Dermis microvascular lymphatic vessel endothelial cell (primary cell): ENCODE measurements around the gene RGS19. TPM values are rescaled to one million over a fixed set of nuclear protein-coding genes. Genes with fewer than 3 reads are reported as not detected.
"Not testable (repeated sequence)": the region's sequence is repeated elsewhere in the genome, so short reads cannot be mapped to it uniquely, and the experiment has no call there.

Experiments
- DNase-seq, 2 donors: peaks; one replicate each; pipeline versions ENCODE4 v3.0.0 to v3.0.0-alpha.2; 2010; ENCODE audit warnings: low read depth in 2 of 2
- total RNA-seq: library from RNA; depleted of rRNA; stranded (reverse); fragments of >200 nt; gene quantifications from 2 replicates; pipeline ENCODE4 v1.2.1, GENCODE V29; 2014

Gene RGS19, protein sequence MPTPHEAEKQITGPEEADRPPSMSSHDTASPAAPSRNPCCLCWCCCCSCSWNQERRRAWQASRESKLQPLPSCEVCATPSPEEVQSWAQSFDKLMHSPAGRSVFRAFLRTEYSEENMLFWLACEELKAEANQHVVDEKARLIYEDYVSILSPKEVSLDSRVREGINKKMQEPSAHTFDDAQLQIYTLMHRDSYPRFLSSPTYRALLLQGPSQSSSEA
- 12.8 and 23.0 TPM in 2 replicates for total RNA-seq

DNA sequence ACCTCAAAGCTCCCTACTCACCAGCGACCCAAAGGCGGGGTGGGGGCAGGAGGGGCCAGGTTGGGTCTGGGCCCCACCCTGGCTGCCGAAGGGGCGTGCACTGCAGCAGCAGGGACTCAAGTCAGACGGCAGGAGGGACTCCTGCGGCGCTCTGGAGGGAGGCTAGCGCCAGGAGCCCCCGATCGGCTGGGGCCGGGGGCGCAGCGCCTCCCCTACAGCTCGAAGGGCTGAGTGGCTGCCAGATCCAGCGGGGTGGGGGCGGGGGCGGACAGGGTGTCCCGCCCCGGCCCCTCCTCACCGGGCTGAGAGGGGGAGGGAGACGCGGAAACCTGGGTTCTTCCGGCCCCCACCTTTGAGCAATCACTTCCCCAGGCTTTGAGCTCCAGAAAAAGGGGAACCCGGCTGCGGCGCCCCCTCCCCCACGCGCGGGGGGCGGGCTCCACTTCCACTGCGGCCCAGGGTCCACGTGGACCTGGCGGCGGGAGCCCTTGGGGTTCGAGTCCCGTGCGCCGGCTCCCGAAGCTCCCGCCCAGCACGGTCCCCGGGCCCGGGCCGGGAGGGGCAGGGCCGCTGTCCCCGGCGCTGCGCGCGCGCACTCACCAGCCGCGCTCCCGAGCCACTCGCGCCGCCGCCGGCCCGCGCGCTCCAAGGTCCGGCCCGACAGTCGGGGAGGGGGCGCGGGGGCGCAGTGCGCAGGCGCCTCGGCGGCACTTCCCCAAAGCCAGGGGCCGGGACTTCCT is at the start of gene RGS19:
RGS19 (minus strand) TSS at position 246 of the 740 bp plus-strand sequence. CDS start 2,632 bp downstream, outside the sequence.
- DNase-seq, result peak; percentile 47 to 83

DNA sequence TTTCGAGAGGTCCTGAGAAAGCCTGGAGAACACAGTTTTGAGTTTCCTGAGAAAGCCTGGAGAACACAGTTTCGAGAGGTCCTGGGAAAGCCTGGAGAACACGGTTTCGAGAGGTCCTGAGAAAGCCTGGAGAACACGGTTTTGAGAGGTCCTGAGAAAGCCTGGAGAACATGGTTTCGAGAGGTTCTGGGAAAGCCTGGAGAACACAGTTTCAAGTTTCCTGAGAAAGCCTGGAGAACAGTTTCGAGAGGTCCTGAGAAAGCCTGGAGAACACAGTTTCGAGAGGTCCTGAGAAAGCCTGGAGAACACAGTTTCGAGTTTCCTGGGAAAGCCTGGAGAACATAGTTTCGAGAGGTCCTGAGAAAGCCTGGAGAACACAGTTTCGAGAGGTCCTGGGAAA is 44.2 kb upstream of the RGS19 start:
- DNase-seq, result not testable (repeated sequence)

DNA sequence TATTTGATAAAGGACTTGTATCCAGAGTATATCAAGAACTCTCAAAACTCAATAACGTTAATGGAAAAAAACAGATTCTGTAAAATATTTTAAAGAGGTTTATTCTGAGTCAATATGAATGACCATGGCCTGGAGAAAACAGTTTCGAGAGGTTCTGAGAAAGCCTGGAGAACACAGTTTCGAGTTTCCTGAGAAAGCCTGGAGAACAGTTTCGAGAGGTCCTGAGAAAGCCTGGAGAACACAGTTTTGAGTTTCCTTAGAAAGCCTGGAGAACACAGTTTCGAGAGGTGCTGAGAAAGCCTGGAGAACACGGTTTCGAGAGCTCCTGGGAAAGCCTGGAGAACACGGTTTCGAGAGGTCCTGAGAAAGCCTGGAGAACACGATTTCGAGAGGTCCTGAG is 43.6 kb upstream of the RGS19 start:
- not testable (repeated sequence) for DNase-seq

DNA sequence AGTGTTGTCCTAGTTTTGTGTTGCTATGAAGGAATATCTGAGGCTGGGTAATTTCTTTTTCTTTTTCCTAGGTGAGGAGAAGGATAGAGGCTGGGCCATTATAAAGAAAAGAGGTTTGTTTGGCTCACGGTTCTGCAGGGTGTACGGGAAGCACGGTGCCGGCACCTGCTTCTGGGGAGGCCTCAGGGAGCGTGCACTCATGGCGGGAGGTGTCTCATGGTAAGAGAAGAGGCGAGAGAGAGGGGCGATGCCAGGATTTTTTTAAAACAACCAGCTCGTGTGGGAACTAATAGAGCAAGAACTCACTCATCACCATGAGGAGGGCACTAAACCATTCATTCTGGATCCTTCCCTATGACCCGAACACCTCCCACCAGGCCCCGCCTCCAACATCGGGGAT is 42.3 kb upstream of the RGS19 start:
- no peak for DNase-seq

DNA sequence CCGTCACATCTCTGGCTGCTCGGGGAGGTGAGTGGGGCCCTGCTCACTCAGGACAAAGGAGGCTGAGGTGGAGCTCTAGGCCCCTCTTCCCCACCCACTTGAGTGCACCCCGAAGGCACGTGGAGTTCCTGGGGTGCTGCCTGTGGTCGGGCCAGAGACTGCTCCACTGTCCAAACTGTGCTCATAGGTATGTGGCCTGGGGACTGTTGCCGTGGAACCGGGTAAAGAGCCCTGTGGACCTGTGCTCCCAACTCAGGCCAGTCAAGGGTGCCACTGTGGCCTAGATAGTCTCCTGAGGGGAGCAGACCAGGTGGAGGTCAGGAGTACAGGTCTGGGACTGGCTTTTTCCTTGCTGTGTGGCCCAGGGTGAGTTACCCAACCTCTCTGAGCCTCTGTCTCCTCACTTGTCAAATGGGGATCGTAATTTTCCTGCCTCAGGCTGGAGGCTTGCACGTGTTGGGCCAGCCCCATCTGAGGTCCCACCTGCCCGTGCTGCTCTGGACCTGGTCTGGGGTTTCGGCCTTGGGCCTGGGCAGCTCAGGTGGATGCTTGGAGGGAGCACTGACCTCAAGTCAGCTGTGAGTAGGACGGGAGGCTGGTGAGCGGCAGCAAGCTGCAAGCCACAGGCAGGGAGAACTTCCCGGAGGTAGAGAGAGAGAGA is 40.5 kb upstream of the RGS19 start:
- no peak for DNase-seq

DNA sequence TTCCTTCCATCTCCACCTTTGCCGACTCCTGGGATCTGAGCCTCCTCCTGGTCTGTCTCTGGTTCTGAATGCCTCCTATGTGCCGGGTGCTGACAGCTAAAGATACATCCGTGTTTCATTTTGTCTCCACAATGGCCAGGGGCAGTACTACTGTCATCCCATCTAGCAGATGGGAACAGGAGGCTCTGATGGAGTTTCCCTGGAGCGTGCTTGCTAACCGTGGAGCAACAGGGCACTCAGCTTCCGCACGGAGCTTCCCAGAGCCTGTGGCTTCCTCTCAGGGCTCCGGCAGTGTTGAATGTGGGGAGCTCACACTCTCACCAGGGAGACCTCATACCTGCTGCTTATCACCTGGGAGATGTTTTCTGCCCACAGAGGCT is 40.0 kb upstream of the RGS19 start:
- no peak for DNase-seq

DNA sequence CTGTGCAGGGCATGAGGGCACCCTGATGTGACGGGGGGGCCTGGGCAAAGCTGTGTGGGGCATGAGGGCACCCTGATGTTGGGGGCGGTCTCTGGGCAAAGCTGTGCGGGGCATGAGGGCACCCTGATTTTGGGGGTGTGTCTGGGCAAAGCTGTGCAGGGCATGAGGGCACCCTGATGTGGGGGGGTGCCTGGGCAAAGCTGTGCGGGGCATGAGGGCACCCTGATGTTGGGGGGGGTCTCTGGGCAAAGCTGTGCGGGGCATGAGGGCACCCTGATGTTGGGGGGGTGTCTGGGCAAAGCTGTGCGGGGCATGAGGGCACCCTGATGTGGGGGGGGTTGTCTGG is 38.1 kb upstream of the RGS19 start:
- not testable (repeated sequence) for DNase-seq

DNA sequence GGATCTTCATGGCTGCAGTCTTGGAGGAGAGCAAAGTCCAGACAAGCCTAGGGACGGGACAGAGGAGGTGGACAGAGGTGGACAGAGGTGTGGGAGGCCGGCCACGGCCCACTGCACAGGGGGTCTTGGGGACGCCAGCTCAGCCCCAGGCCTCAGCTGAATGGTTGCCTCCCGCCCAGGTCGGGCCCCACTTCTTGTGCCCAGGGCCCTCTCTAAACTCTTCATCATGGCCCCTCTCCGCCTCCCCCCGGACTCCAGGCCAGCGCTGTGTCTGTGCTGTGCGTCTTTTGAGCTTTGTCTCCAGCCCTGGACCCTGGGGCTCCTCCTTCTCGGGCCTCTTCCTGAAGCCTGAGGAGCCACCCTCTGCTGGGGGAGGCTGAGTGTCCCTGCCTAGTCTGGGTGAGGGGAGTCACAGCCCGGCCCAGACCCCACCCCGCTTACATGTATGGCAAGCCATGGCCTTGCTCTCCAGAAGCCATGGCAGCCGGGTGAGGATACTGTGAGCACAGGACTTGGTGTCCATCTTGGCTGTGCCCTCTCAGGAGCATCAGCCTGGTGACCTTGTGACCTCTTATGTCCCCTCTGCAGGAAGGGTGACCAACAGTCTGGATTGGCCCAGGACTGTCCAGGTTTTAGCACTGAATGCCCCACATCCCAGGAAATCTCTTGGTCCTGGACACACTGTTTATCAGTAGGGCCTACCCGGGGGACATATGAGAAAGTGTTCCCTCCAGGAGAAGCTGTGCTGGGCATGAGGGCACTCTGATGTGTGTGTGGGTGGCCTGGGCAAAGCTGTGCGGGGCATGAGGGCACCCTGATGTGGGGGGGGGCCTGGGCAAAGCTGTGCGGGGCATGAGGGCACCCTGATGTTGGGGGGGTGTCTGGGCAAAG is 37.5 kb upstream of the RGS19 start:
- DNase-seq, result no peak

DNA sequence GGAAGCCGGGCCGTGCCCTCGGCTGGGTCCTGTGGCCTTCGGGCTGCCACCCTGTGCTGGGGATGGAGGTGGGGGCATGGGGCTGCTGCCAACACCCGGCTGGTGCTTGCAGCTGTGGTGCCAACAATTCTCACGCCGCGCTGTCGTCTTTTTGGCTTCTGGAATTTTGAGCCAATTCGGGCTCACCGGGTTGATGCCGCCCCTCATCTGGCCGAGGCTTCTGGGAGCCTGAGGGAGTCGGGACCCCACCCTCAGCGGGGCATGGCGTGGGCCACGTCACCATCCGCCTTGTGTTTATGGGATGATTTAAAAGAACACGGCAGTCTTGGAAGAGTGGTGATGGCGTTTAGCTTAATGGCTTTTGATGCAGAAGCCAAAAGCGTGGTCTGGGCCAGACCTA is 36.7 kb upstream of the RGS19 start:
- no peak for DNase-seq

DNA sequence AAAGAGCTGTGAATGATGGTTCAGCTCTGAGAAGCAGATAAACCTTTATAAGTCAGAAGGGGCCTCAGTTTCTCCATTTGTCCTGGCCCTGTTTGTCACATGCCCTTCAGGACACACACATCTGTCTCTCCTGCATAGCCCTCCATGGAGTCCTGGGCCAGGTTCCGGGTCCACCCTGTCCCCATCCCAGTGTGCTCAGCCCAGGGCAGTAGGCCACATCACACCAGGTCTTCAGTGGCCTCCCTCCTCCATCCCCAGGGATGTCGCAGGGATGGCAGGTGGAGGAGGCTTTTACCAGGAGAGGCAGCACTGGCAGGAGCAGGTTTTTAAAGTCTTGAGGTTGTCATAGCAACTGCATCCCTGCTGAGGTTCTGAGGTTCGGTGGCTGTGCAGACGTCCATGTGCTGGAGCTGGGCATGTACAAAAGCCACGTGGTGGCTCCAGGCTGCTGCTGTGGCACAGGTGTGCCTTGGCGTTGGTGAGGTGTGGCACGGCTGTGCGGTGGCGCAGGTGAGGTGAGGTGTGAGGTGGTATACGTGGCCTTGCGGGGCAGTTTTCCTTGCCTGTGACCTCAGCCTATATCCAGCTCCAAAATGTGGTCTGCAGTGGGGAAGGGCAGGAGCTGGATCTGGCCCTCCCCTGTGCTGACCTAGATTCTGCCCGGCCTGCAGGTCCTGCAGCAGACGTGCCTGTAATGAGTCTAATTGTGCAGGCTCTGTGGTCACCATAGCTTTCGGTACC is 36.0 kb upstream of the RGS19 start:
- no peak for DNase-seq

DNA sequence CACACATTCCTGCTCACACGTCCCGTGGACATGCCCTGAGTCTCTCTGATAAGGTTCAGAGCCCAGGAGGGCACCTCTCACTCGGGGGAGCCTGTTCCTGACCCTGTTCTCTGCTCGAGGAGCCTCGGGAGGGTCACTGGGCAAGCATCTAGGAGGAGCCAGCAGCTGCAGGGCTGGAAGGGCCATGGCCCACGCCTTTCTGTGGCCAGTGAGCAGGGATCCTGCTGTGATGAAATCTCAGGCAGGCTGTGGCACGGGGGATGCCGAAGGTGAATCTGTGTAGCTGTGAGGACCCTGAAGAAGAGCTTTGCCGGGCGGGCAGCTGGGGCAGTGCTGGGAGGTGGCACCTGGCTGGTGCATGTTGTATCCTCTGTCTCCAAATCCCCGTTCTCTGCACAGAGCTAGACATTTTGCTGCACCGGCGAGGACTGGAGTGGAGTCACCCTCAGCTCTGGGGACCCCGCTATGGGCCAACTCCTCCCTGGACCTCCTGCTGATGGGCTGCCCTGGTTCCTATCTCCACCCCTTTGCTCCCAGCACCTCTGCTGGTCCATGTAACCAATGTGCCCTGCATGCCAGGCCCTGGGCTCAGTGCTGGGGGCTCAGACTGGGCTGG is 35.1 kb upstream of the RGS19 start:
- no peak for DNase-seq

DNA sequence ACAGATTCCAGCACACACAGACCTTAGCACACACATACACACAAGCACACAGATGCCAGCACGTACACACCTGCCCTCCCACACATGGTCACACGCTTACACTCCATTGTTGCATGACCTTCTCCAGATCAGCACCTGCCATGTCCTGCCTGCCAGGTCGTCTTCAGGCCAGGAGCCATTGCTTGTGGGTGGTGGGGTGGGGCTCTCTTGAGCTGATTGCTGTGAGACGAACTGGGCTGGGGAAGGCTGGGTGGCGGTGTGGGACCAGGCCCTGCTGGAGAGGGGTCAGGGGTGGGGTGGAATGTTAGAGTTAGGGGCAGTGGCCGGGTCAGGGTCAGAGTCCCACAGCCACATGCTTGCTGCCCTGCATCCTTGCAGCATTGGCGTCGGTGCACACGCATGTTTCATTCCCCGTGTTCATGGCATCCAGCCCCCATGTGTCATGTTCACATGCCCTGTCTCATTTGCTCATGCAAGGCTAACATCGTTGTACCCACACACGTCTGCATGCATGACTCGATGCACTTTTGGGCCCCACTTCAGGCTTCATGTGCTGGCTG is 34.6 kb upstream of the RGS19 start:
- no peak for DNase-seq

DNA sequence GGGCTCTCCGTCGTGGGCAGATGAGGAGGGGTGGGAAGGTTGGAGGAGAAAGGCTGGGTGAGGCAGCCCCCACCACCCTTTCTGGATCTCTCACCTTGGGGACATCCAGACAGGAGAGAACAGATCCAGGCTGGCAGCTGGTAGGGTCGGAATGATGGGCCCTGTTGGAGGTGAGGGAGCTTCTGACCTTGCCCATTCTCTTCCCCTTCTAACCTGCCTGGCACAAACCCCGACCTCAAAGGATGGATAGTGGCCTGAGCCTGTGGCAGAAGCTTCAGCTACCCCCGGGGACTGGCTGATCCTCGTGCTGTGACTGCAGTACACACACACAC is 34.1 kb upstream of the RGS19 start:
- DNase-seq, result no peak

DNA sequence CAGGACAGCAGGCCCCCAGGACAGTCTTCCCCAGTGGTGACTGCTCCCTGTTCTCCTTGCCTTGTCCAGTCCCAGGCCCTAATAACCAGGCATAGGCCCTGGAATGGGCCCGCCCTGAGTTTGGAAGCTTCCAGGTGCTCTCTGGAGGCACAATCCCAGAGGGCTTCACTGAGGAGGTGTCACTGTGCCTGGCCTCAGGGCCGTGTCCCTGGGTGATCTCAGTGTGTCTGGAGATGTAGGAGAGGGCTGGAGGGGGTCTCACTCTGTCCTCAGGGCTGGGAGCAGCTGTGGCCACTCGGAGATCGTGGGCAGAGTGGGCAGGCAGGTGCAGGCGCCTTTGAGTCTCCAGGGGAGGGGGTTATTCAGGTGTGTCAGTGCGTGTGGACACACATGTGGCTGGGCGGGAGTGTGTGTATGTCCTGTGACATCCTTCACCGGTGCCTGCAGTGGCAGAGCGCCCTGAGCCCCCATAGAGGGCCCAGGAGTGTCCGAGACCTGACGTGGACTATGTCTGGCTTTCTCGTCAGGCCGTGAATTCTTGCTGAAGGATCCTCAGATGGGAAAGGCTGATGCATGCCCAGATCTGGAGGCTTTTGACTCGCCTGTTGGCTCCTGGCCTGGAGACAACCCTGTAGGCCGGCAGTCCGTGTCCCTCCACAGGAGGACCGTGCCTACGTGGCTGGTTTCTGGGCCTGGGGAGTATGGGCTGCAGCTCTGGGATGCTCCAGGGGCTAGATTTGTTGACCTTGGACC is 33.5 kb upstream of the RGS19 start:
- DNase-seq, result no peak

DNA sequence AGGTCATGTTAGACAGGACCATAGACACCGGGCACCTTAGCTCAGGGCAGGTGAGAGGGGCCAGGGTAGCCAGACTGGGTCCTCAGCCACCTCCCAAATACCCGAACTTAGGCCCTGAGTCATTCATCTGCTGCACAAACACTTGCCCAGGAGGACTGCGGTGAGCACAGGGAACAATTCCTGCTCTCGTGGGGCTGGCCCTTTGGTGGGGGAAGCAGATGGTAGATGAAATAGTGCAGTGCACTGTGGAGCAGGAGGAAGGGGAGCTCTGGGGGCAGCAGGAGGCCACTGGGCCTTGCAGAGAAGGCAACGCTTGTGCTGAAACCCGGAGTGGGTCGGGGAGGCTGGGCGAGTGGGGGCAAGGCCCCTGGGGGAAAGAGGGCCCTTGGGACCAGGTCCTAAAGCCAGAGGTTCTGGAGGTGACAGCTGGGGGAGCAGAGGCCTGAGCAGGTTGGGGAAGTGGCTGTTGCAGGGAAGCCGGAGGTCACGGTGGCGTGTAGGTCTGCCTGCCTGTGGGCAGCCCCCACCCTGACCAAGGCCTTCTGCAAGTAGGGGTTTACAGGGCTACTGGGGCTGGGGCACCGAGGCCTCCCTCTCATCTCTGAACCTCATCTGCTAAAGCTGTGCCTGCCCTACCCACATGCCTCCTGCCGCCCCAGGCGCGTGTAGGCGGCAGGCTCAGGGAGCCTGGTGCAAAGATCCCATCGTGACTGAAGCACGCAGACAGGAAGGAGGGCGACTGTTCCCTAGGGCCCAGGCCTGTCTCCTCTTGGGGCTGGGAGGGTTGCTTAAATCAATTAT is 32.7 kb upstream of the RGS19 start:
- DNase-seq, result no peak

DNA sequence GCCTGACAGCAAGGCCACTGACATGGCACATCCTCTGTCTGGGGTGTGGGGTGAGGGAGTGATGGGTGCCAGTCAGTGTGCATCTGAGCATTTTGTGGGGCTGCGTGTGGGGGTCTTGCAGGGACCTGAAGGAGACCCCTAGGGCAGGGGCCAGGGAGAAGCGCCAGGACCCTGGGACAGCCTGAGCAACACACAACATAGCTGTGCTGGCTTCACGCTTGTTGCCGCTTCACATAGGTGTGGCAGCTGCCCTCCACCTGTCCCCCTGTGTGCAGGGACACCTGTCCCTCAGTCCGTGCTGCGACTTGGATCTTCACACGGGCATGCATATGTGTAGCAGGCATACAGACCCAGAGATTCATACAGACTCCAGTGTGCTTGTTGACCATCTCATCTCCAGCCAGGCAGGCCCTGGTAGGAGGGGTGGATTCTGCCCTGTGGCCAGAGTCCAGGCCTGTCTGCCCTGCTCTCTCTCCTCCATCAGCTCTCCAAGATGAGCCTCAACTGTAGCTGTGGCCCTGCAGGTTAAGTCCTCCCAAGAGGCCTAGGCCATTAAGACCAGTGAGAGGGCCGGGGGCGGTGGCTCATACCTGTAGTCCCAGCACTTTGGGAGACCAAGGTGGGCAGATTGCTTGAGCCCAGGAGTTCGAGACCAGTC is 31.2 kb upstream of the RGS19 start:
- DNase-seq, result no peak

DNA sequence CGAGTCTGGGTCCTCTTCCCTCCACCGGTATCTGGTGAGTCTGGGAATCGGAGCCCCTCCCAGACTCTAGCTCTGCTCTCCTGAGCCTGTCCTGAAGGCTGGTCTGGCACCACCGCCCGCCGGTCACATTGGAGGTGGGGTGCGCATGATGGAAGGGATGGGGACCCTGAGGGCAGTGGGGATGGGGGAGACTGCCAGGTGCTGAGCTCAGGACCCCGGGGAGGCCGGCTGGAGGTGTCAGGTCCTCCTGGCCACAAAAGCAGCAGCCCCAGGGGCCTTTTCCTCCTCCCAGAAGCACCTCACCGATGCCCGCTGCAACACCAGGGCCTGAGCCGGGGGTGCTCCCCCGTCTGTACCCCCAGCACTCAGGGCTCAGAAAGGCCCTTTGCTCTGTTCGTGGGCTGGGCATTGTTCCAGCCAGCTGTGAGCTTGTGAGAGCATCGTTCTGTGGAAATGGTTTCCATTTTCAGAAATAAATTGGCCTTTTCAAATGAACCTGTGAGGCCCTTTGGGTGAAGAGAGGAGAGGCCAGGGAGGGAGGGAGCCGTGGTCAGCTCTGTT is 30.6 kb upstream of the RGS19 start:
- no peak for DNase-seq
